Measurements from ENCODE around the gene ADAMTS16.
A peak's percentile ranks its signal among the peaks of the same experiment; 100 is the strongest.

Gene ADAMTS16

GRCh38 chr5:5341531-5342292 is 201.6 kb downstream of the ADAMTS16 start:
- FAIRE-seq: peak; percentile 75

DNA sequence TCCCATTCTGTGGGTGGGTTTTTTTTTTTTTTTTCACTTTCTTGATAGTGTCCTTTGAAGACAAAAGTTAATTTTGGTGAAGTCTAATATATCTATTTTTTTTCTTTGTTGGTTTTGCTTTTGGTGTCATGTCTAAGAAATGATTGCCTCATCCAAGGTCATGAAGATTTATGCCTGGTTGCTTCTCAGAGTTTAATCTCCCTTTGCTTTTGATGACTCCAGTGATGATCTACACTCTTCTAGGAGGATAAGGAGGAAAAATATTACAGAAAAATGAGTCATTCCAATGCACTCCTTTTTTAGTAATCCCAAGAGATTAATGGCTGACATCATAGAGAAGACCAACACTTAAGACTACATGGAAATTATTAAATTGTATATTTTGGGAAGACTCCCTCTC is 202.7 kb downstream of the ADAMTS16 start:
- peak; percentile 99 for FAIRE-seq
- DNase-seq (ENCODE audit: low spot score): peak; percentile 96

More at GRCh38 chr5:5341531-5342292, 201.6 kb downstream of the ADAMTS16 start:
- DNase-seq (ENCODE audit: low spot score): peak; percentile 31

DNA sequence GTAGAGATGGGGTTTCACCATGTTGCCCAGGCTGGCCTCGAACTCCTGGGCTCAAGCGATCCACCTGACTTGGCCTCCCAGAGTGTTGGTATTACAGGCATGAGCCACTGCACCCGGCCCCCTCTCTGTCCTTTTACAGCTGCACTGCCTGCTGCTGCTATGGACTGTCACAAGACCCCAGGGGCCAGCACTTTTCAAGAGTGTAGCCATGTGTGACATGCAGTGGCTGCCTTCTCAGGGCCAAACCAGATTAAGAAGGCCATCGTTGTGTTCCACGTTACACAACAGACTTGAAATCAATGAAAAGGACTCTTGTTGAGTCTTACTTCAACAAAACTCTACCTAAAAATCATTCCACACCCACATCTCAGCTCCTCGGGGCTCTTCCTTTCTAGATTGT is 203.4 kb downstream of the ADAMTS16 start:
- FAIRE-seq (no peak), DNase-seq (ENCODE audit: low spot score) (no peak)

DNA sequence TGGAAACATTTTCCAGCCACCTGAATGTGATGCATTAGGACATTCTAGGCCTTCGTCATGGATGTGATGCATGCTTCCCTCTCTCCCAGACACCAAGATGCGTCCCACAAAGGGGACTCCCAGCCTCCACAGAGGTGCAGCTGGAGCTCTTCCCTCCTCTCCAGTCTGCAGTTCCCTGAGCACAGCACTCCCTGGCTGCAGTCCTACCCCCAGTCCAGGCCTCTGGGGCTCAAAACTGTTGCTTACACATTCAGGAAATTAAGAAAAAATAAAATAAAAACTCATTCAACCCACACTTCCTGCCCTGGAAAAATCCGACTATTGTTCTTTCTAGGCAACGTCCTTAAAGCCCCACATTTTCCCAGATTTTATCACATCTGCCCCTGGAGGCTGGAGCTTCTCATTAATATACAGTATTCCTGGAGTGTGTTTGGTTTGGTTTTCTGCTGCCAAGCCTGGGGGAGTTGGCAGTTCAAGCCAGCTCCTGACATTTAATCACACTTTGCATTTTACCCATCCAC is 204.0 kb downstream of the ADAMTS16 start:
- no peak for DNase-seq (ENCODE audit: low spot score)
- FAIRE-seq: no peak

GRCh38 chr5:5344606-5345005 is 204.5 kb downstream of the ADAMTS16 start:
- DNase-seq (ENCODE audit: low spot score): no peak
- FAIRE-seq: peak; percentile 12

DNA sequence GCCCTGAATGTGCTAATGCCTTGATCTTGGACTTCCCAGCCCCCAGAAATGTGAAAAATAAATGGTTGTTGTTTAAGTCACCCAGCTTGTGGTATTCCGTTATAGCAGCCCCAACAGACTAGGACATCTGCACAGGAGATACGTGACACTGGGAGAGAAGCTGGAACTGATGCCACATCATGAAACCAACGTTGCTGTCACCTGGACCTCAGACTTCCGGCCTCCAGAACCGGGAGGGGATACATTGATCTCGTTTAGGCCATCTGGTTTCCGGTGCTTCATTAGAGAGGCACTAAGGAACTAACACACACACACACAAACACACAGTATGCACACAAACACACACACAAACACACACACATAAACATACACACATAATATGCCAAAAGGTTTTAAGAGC is 207.3 kb downstream of the ADAMTS16 start:
- DNase-seq (ENCODE audit: low spot score): no peak
- no peak for FAIRE-seq

GRCh38 chr5:5348135-5348534 is 208.0 kb downstream of the ADAMTS16 start:
- FAIRE-seq (no peak), DNase-seq (ENCODE audit: low spot score) (no peak)

DNA sequence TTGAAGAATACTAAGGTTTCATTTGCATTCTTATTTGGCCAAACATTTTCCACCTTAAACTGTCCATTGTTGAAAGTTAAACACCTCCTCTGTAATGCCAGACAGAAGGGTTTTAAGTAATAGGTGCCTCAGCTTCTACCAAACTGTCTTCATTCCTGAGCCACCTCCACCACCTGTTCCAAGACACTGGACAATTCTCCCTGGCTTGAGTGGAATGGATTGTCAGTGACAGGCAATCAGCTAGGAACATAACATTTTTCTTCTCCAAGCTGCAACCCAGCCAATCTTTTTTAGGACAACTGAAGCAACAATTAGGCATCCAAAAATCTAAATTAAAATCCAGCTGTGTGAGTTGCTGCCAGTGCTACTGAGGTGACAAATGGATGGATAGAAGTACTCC is 208.4 kb downstream of the ADAMTS16 start:
- FAIRE-seq: no peak

DNA sequence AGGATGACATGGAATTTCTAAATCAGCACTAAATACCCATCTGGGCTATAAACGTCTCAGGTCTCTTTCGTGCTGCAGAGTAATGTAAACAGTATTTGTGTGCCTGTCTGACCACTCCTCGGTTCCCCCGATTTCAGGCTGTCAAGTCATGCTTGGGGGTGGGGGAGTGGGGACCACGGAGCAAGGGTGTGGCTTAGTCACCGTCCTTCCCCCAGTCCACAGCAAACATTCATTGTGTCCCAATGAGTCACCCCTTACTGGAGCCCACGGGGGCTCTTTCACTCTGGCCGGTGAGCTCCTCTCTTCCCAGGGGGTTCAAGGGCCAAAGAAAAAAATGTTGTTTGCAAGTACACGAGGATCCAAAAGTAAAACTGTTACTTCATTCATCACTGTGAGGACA is 210.0 kb downstream of the ADAMTS16 start:
- peak; percentile 74 for FAIRE-seq

More for the DNA sequence above, 208.4 kb downstream of the ADAMTS16 start:
- no peak for DNase-seq (ENCODE audit: low spot score)

DNA sequence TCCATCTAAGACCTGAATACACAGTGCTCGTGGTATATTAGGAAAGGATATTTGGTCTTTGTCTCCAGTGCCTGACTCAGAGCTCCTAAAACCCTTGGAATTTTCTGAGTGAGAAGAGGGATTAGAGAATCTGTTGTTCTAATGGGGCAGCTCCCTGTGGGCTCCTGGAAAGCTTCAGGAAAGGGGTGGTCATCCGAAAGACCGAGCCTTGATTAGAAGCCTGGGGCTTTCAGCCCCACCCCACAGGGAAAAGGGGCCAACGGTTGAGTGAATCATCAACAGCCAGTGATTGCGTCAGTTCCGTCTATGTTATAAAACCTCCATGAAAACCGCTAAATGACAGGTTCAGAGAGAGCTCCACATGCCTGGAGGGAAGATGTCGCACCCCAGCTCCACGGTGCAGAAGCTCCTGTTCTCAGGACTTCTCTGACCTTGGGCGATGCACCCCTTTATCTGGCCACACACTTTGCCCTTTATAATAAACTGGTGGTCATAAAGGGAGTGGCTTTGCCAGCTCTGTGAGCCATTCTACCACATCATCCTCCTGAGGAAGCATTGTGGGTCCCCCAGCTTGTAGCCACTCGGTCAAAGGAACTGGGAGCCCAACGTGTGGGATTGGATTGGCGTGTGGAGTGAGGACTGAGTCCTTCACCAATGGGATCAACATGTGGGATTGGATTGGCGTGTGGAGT is 211.3 kb downstream of the ADAMTS16 start:
- peak; percentile 93 for DNase-seq (ENCODE audit: low spot score)

More for the DNA sequence above, 210.0 kb downstream of the ADAMTS16 start:
- peak; percentile 82 for DNase-seq (ENCODE audit: low spot score)

GRCh38 chr5:5352675-5353074 is 212.5 kb downstream of the ADAMTS16 start:
- DNase-seq (ENCODE audit: low spot score): no peak
- no peak for FAIRE-seq

More for the DNA sequence above, 211.3 kb downstream of the ADAMTS16 start:
- FAIRE-seq: peak; percentile 42

DNA sequence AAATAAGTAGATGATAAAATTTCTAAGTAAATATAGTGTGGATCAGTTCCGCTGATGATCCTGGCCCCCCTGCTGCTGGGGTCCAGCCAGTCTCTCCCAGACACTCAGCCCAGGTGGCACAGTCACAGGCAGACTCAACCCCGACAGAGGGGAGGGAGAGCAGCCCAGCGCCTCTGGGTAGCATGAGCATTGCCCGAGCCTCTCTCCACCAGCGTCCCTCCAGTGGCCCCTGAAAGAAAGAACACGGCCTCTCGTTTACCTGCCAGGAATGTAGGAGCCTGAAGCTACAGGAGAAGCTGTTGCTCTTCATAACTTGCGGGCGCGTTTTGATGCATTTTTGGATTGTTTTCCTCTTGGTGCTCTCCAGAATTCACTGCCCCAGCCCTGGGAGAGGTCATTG is 213.6 kb downstream of the ADAMTS16 start:
- DNase-seq (ENCODE audit: low spot score) (no peak), FAIRE-seq (no peak)

GRCh38 chr5:5356765-5357164 is 216.6 kb downstream of the ADAMTS16 start:
- no peak for FAIRE-seq
- no peak for DNase-seq (ENCODE audit: low spot score)

GRCh38 chr5:5359618-5360017 is 219.5 kb downstream of the ADAMTS16 start:
- FAIRE-seq (no peak), DNase-seq (ENCODE audit: low spot score) (no peak)

- FAIRE-seq: no peak
- DNase-seq (ENCODE audit: low spot score): no peak
Observed at GRCh38 chr5:5360363-5360940, 220.3 kb downstream of the ADAMTS16 start.

GRCh38 chr5:5360941-5361520 is 220.9 kb downstream of the ADAMTS16 start:
- DNase-seq (ENCODE audit: low spot score): no peak
- no peak for FAIRE-seq

DNA sequence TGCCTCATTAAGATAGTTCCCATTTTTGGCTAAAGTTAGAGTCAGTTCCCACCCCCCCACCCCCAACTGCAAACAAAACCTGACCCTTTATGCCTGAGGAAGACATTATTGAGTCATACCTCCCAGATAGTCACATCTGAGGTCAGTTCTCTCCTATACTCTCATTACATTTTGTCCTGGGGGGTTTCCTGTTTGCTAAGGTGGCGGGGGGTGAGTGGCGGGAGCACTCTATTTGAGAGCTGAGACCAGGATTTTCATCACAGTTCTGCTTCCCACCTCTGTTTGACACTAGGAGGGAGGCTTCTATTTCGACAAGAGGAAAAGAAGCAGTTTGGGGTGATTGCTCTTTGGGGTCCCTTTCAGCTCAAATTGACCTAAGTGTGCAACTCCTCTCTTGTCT is 222.9 kb downstream of the ADAMTS16 start:
- DNase-seq (ENCODE audit: low spot score): peak; percentile 30
- FAIRE-seq: no peak

- FAIRE-seq: no peak
- no peak for DNase-seq (ENCODE audit: low spot score)
Observed at GRCh38 chr5:5364932-5365331, 224.8 kb downstream of the ADAMTS16 start.

DNA sequence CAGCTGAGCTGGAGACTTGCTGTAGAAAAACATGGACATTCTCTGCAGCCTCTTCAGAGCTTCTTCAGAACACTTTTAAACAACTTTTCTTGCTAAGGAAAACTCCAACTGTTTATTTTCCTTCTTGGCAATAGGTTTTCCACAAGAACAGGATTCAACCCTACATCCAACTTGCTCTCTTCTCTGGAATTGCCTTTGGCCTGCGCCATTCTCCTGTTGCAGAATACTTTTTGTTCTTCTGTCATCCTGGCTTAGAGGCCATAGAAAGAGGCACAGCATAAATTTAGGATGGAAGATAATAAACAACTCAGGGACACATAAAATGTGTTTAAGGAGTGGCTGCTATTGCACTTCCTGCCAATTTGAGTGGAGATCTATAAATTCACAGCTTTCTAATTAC is 227.6 kb downstream of the ADAMTS16 start:
- FAIRE-seq: no peak
- no peak for DNase-seq (ENCODE audit: low spot score)

- DNase-seq (ENCODE audit: low spot score) (no peak), FAIRE-seq (no peak)
Observed at GRCh38 chr5:5369051-5369605, 229.0 kb downstream of the ADAMTS16 start.

All from RCC 7860 (cell line).